ENCODE results near the gene ASB3.

Gene ASB3

GRCh38 chr2:53636109-53636508 lies 150.6 kb downstream of the ASB3 start:
- H3K4me3 ChIP-seq (ENCODE audit: low read length), result no peak overlapping the region
- no peak for DNase-seq (ENCODE audit: low read depth)
- TF ChIP-seq CTCF (IDR thresholded peaks at IDR 0.05; ENCODE audit: insufficient read depth, low read depth, low read length, missing control alignments), result no peak

- no peak for DNase-seq (ENCODE audit: low read depth)
- H3K4me3 ChIP-seq (ENCODE audit: low read length), result no peak overlapping the region
- TF ChIP-seq CTCF (IDR thresholded peaks at IDR 0.05; ENCODE audit: insufficient read depth, low read depth, low read length, missing control alignments), result no peak
Measured at GRCh38 chr2:53635694-53636093, 151.1 kb downstream of the ASB3 start.

- DNase-seq (ENCODE audit: low read depth), result peak; percentile 59
- no peak overlapping the region for H3K4me3 ChIP-seq (ENCODE audit: low read length)
- TF ChIP-seq CTCF (IDR thresholded peaks at IDR 0.05; ENCODE audit: insufficient read depth, low read depth, low read length, missing control alignments), result no peak
Measured at GRCh38 chr2:53633441-53633840, 153.3 kb downstream of the ASB3 start.

- TF ChIP-seq CTCF (IDR thresholded peaks at IDR 0.05; ENCODE audit: insufficient read depth, low read depth, low read length, missing control alignments), result no peak
Measured at GRCh38 chr2:53632714-53633113, 154.0 kb downstream of the ASB3 start.

GRCh38 chr2:53632126-53632460 lies 154.7 kb downstream of the ASB3 start:
- no peak overlapping the region for H3K4me3 ChIP-seq (ENCODE audit: low read length)
- DNase-seq (ENCODE audit: low read depth), result no peak
- TF ChIP-seq CTCF (IDR thresholded peaks at IDR 0.05; ENCODE audit: insufficient read depth, low read depth, low read length, missing control alignments), result no peak

More at GRCh38 chr2:53632714-53633113, 154.0 kb downstream of the ASB3 start:
- H3K4me3 ChIP-seq (ENCODE audit: low read length), result no peak overlapping the region
- no peak for DNase-seq (ENCODE audit: low read depth)

- DNase-seq (ENCODE audit: low read depth), result no peak
- no peak for TF ChIP-seq CTCF (IDR thresholded peaks at IDR 0.05; ENCODE audit: insufficient read depth, low read depth, low read length, missing control alignments)
- no peak overlapping the region for H3K4me3 ChIP-seq (ENCODE audit: low read length)
Measured at GRCh38 chr2:53631313-53632125, 155.2 kb downstream of the ASB3 start.
